B cell (primary cell): ENCODE measurements around the gene RAD51B.

ENCODE experiments used
- CTCF ChIP-seq: fragments of 200-600 bp; IDR thresholded peaks from one replicate; pipeline ENCODE4 v1.8.0; 2022; ENCODE audit warnings: antibody characterized with exemption, mild to moderate bottlenecking
- EZH2 ChIP-seq: IDR thresholded peaks from 2 replicates; pipeline ENCODE4 v1.6.1; 2012; ENCODE audit warnings: borderline replicate concordance, low read depth, mild to moderate bottlenecking, moderate library complexity, low read length; ENCODE audit not compliant: insufficient read depth, poor library complexity, severe bottlenecking

- TF ChIP-seq CTCF, result no peak
- no peak for TF ChIP-seq EZH2
These were observed 733.7 kb downstream of the RAD51B start for GRCh38 chr14:68553311-68553710.
